GM10847 (cell line): ENCODE results near the gene PLXDC2.

ENCODE experiments used
- POLR2A ChIP-seq: IDR thresholded peaks from 2 replicates; pipeline ENCODE4 v1.6.1; 2011; ENCODE audit not compliant: insufficient read length; ENCODE audit errors: extremely low read depth

Gene PLXDC2

DNA sequence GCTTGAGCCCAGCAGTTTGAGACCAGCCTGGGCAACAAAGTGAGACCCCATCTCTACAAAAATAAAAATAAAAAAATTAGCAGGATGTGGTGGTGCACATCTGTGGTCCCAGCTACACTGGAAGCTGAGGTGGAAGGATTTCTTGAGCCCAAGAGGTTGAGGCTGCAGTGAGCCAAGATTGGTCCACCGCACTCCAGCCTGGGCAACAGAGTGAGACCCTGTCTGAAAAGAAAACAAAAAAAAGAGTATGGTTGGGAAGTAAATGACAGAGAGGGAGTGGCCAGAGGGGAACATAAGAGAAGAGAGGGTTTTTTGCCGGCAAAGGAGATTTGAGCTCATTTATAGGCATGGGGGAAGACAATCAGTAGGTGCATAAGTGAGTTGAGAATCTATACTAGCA lies 19.7 kb downstream of the PLXDC2 start:
- no peak for TF ChIP-seq POLR2A

GRCh38 chr10:19839090-19839489 lies 22.9 kb downstream of the PLXDC2 start:
- TF ChIP-seq POLR2A, result no peak

DNA sequence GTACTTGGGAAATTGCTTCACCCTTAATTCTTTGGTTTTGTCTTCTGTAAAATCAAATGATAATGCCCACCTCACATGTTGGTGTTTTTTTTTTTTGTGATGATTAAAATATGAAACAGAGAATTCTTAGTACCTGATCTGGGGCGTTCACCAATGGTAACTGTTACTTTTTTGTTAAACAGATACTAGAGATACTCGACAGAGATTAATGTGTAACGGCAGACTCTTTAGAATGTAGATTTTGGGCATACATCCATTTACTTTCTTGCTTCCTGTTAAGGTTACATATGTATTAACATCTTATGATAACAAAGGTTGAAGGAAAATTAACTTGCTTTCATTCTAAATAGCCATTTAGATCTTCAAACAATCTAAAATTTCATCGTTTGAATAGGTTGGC lies 23.3 kb downstream of the PLXDC2 start:
- no peak for TF ChIP-seq POLR2A

DNA sequence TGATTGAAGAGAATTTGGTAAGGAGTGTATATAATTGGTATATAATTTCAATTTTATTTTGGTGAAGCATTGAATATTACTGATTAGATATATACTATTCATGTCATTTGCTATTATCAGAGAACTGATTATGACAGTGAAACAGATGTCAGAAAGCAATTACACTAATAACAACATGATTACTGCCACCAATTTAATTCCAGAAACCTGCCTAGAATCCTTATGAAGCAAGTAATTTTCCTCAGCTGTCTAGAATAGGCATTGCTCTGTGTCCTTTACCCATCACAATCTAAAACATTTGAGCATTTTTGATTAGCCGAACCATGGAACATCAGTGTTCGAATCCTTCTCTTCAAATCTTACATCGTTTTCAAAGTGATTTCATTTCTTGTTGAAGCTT lies 24.5 kb downstream of the PLXDC2 start:
- no peak for TF ChIP-seq POLR2A

DNA sequence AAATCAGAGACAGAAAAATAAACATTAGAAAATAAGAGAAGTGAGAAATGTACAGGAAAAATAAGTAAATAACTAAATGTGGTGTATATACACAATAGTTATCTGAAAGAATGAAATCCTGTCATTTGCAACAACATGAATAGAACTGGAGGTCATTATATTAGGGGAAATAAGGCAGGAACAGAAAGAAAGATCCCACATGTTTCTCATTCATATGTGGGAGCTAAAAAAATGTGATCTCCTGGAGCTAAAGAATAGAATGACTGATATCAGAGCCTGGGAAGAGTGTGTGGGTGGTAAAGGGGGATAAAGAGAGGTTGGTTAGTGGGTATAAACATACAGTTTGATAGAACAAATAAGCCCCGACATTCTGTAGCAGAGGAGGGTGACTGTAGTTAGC lies 27.3 kb downstream of the PLXDC2 start:
- TF ChIP-seq POLR2A, result no peak

DNA sequence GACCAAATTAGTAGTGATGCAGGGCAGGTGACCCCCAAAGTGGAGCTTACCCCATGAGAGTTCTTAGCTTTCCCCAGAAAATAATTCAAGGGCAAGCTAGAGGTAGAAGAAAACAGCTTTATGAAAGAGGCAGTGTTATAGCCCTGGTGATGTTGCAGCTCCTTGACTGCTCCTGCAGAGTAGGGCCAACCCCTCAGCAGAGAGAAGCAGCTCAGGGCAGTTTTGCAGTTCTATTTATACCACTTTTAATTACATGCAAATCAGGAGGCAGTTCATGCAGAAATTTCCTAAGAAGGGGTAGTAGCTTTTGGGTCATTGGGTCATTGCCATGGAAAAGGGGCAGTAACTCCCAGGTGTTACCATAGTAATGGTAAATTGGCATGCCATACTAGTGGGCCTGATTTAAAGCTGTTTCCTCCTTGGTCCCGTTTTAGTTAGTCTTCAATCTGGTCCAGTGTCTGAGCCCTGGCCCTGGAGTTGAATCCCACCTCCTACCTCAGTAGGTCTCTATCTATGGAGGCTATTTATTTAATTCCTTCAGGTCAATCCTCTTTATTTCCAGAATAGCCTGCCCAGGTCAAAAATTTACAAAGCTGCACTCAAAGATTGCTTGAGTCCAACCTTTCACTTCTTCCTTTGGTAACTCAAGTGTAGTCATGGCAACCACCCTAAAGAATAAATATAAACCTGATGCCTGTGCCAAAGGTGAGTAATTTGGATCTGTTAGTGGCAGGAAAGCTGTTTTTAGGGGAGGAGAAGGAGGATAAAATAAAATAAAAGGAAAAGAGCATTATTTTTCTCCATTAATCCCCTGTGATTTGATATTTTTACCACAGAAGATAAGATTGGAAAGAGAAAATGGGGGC lies 29.5 kb downstream of the PLXDC2 start:
- no peak for TF ChIP-seq POLR2A

DNA sequence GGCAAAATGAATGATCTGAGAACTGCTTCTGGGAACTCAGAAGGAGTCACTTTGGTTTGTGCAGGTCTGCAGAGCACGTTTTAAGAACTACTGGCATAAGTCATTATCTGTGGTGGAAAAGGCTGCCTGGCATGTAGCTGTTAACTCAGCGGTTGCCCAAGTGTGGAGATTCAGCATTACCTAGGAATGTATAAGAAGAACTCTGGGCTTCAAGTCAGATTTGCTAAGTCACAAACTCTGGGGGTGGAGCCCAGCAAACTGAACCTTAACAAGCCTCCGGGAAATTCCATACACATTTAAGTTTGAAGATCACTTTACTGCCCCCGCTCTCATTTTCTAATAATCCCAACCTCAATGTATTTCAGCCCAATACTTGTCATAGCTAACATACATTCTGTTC lies 31.1 kb downstream of the PLXDC2 start:
- no peak for TF ChIP-seq POLR2A

DNA sequence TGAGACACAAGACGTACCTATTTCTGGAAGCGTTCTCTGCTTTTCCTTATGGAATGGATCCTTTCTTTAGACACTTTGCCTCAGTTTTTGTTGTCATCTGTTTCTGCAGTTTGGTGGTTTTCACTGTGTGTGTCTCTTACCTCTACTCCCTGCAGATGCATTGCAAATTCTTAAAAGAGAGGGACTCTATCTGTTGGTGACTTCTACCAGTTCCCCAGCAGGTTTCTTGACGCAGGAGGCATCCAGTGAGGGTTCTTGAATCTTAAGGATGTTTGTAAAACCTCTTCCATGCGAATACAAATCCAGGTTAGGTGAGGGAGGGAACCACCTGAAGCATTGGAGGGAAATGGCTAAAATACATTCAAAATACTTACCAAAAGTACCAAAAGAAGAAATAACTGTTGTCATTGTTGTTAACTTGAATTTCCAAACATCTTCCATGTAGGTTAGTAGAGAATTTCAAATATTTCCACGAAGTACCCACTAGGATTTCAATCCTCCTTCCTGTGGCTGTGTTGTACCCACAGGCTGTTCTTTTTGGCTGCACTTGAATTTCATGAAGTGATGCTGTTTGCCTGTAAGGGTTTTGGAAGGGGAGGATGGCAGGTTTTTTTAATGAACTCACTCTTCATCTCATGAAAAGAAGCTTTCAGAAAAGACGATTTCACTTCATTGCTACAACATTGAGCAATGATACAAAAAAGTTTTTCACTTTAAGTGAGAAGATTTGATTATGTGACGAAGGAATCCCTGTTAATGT lies 32.2 kb downstream of the PLXDC2 start:
- no peak for TF ChIP-seq POLR2A

- TF ChIP-seq POLR2A, result no peak
Measured at GRCh38 chr10:19853831-19854230, 37.6 kb downstream of the PLXDC2 start.

DNA sequence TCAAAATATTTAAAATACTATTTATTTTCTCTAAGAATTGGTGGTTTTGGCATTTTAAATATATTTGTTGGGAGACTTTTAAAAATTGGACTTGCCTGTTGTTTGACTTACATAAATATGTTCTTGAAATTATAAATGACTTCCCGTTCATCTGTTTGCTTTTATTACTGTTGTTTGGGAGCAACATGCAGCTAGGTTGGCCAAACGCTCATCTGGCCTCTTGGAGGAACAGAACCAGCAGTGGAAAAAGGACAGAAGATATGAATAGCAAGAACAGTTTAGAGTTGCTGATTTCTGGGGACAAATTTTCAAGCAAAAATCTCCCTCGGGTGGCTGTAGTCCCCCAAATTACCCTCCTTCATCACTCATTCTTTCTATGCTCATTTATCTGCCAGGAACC lies 41.6 kb downstream of the PLXDC2 start:
- TF ChIP-seq POLR2A, result no peak

DNA sequence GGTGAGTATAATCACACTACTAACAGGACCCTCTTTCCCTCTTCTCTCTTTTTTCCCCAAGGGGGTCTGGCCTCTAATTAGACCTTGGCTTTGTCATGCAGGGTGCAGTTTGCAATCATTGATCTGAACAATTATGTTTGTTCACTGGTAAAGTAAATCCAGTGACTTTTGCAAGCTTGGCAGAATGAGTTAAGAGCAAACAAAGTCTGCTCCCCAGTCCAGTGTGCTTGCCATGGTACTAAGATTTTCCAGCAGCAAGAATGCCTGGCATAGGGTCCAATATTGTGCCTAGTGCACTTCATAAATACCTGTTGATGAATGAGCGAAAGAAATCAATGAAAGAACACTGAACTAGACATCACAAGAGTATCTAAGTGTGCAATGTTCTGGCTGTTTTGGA lies 43.9 kb downstream of the PLXDC2 start:
- TF ChIP-seq POLR2A, result no peak

GRCh38 chr10:19862811-19863515 lies 46.7 kb downstream of the PLXDC2 start:
- TF ChIP-seq POLR2A, result no peak

- TF ChIP-seq POLR2A, result no peak
Measured at GRCh38 chr10:19865676-19866075, 49.4 kb downstream of the PLXDC2 start.

DNA sequence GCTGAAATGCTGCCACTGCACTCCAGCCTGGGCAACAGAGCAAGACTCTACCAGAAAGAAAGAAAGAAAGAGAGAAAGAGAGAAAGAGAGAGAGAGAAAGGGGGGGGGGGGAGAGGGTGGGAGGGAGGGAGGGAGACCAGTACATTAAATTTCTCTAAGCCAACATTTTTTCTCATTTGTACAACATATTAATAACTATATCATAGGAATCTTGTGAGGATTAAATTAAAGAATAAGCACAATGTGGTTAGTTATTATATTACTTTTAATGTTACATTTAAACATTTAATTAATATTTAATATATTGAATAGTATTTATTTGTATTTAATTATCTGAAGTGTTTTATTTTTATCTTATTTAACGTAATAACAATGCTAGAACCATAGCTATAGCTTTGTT lies 53.1 kb downstream of the PLXDC2 start:
- no peak for TF ChIP-seq POLR2A

- no peak for TF ChIP-seq POLR2A
Measured at GRCh38 chr10:19872504-19873271, 56.5 kb downstream of the PLXDC2 start.

GRCh38 chr10:19874190-19874589 lies 58.0 kb downstream of the PLXDC2 start:
- TF ChIP-seq POLR2A, result no peak

DNA sequence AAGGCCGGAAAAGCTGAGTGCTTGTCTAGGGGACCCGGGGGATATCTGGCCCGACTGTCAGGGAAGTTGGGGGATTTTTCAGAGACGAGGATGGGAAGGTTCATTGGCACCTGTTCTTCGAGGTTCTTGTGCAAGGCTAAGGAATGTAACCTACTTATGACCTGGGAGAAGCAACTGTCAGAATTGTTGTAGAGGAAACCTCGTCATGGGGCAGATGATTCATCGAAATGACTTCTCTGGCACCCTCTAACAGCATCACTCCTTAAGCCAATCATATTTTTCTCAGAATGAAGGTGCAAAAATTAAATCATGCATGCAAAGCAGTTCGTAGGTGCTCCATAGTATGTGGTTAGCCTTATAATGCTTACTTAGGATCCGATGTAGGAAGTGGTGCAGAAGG lies 58.6 kb downstream of the PLXDC2 start:
- TF ChIP-seq POLR2A, result no peak
